ENCODE measurements around the gene F2R.
"Not testable (repeated sequence)": the region's sequence is repeated elsewhere in the genome, so short reads cannot be mapped to it uniquely, and the experiment has no call there.

The F2R gene

GRCh38 chr5:76776391-76776790 is 60.5 kb downstream of the F2R start:
- Histone ChIP-seq H3K27me3 (ENCODE audit: control insufficient read depth, insufficient read depth, low read length) (no peaks in the 10 kb centered on the region), H3K9ac (ENCODE audit: low read length) (no peak overlapping the region), H3K27ac (ENCODE audit: low read depth, low read length) (no peak overlapping the region), H3K4me1 (ENCODE audit: control insufficient read depth, insufficient read depth, low read length) (no peaks in the 10 kb centered on the region), H3K4me3 (ENCODE audit: low read length) (no peak overlapping the region), H3K36me3 (ENCODE audit: control insufficient read depth, insufficient read depth, low read length) (no peaks in the 10 kb centered on the region)

- not testable (repeated sequence) for H3K4me3 ChIP-seq (ENCODE audit: low read length); H3K27me3 ChIP-seq (ENCODE audit: control insufficient read depth, insufficient read depth, low read length); H3K4me1 ChIP-seq (ENCODE audit: control insufficient read depth, insufficient read depth, low read length); H3K9ac ChIP-seq (ENCODE audit: low read length); H3K27ac ChIP-seq (ENCODE audit: low read depth, low read length); H3K36me3 ChIP-seq (ENCODE audit: control insufficient read depth, insufficient read depth, low read length)
Observed at GRCh38 chr5:76780616-76781015, 64.7 kb downstream of the F2R start.

- H3K4me3 ChIP-seq (ENCODE audit: low read length), result no peak overlapping the region
- no peaks in the 10 kb centered on the region for H3K27me3 ChIP-seq (ENCODE audit: control insufficient read depth, insufficient read depth, low read length)
- H3K9ac ChIP-seq (ENCODE audit: low read length), result no peak overlapping the region
- no peaks in the 10 kb centered on the region for H3K4me1 ChIP-seq (ENCODE audit: control insufficient read depth, insufficient read depth, low read length)
- no peak overlapping the region for H3K27ac ChIP-seq (ENCODE audit: low read depth, low read length)
- H3K36me3 ChIP-seq (ENCODE audit: control insufficient read depth, insufficient read depth, low read length), result no peaks in the 10 kb centered on the region
Observed at GRCh38 chr5:76781775-76782174, 65.8 kb downstream of the F2R start.

- H3K27ac ChIP-seq (ENCODE audit: low read depth, low read length), result no peak overlapping the region
- H3K27me3 ChIP-seq (ENCODE audit: control insufficient read depth, insufficient read depth, low read length), result no peaks in the 10 kb centered on the region
- no peak overlapping the region for H3K9ac ChIP-seq (ENCODE audit: low read length)
- no peaks in the 10 kb centered on the region for H3K4me1 ChIP-seq (ENCODE audit: control insufficient read depth, insufficient read depth, low read length)
- no peak overlapping the region for H3K4me3 ChIP-seq (ENCODE audit: low read length)
- H3K36me3 ChIP-seq (ENCODE audit: control insufficient read depth, insufficient read depth, low read length), result no peaks in the 10 kb centered on the region
Observed at GRCh38 chr5:76782444-76782843, 66.5 kb downstream of the F2R start.

All from rectal smooth muscle tissue (tissue), 1 donor.